Activated B cell treated with CpG ODN at 0.5 μM for 24 hours (primary cell): ENCODE measurements around the gene ICA1. TPM values are rescaled to one million over a fixed set of nuclear protein-coding genes. Genes with fewer than 3 reads are reported as not detected.

ENCODE experiments used
- ATAC-seq: fragments of 200-7000 bp; cut with Tn5 transposase; one replicate; pipeline ENCODE4 v1.10.0; 2021; ENCODE audit warnings: low read depth, mild to moderate bottlenecking, moderate library complexity
- CTCF ChIA-PET: fragments of 350-600 bp; sonication (Branson Sonifier 250); formaldehyde crosslinking; loops from one replicate; lab custom pipeline; 2021; ENCODE audit warnings: antibody characterized with exemption; lab: Charles Lee
- POLR2A ChIA-PET: fragments of 350-600 bp; sonication (Branson Sonifier 250); formaldehyde crosslinking; loops from one replicate; lab custom pipeline; 2021; ENCODE audit warnings: antibody characterized with exemption; lab: Charles Lee
- DNase-seq: peaks from one replicate; pipeline ENCODE4 v3.0.0; 2022
- H3K27ac Mint-ChIP-seq: one replicate; pipeline ENCODE4 v1.8.0; 2020; ENCODE audit warnings: mixed read lengths
- H3K27me3 Mint-ChIP-seq: one replicate; pipeline ENCODE4 v1.8.0; 2021; ENCODE audit warnings: mixed read lengths
- H3K36me3 Mint-ChIP-seq: one replicate; pipeline ENCODE4 v1.8.0; 2021; ENCODE audit warnings: low read depth, mixed read lengths
- H3K4me1 Mint-ChIP-seq: one replicate; pipeline ENCODE4 v1.8.0; 2021; ENCODE audit warnings: mixed read lengths
- H3K4me3 Mint-ChIP-seq: one replicate; pipeline ENCODE4 v1.8.0; 2020; ENCODE audit warnings: mild to moderate bottlenecking, mixed read lengths
- H3K9me3 Mint-ChIP-seq: one replicate; pipeline ENCODE4 v1.8.0; 2020; ENCODE audit warnings: mixed read lengths
- CTCF ChIP-seq: fragments of 200-600 bp; IDR thresholded peaks from one replicate; pipeline ENCODE4 v1.8.0; 2022; ENCODE audit warnings: antibody characterized with exemption, mild to moderate bottlenecking
- intact Hi-C: fragments of 100-400 bp; cut with micrococcal nuclease; formaldehyde crosslinking; loops from one replicate; pipeline ENCODE4 v1.15.1; 2024
- total RNA-seq: library from RNA; stranded (reverse); gene quantifications from 2 replicates; pipeline ENCODE4 v1.2.3, GENCODE V29; 2022

ICA1 gene
- total RNA-seq, 1 donor from 2014 or later = not detected

GRCh38 chr7:8209353-8209752, 52.6 kb downstream of the ICA1 start:
- Mint-ChIP-seq H3K4me1 (no peaks in the 10 kb centered on the region), H3K27ac (no peak overlapping the region), H3K4me3 (no peak overlapping the region), H3K9me3 (no peaks in the 10 kb centered on the region), H3K27me3 (peaks cover 2% of the 10 kb centered on the region), H3K36me3 (no peaks in the 10 kb centered on the region)
- ATAC-seq (no peak), DNase-seq (no peak)
- no peak for TF ChIP-seq CTCF
- CTCF ChIA-PET = no interaction called here
- POLR2A ChIA-PET = no interaction called here
- intact Hi-C loops = no loop called here

- CTCF ChIA-PET = no interaction called here
- H3K36me3 Mint-ChIP-seq = no peaks in the 10 kb centered on the region
- no peak overlapping the region for H3K27ac Mint-ChIP-seq
- intact Hi-C loops = no loop called here
- DNase-seq (no peak), ATAC-seq (no peak)
- H3K27me3 Mint-ChIP-seq = peaks cover 2% of the 10 kb centered on the region
- H3K9me3 Mint-ChIP-seq = no peaks in the 10 kb centered on the region
- H3K4me3 Mint-ChIP-seq = no peak overlapping the region
- no peaks in the 10 kb centered on the region for H3K4me1 Mint-ChIP-seq
- no peak for TF ChIP-seq CTCF
- POLR2A ChIA-PET = no interaction called here
Measured at GRCh38 chr7:8208816-8209215, 53.2 kb downstream of the ICA1 start.

GRCh38 chr7:8206956-8207355, 55.0 kb downstream of the ICA1 start:
- intact Hi-C loops = no loop called here
- H3K27me3 Mint-ChIP-seq = peaks cover 2% of the 10 kb centered on the region
- ChIA-PET CTCF (no interaction called here), POLR2A (no interaction called here)
- H3K36me3 Mint-ChIP-seq = no peaks in the 10 kb centered on the region
- H3K4me3 Mint-ChIP-seq = no peak overlapping the region
- no peaks in the 10 kb centered on the region for H3K9me3 Mint-ChIP-seq
- no peak for ATAC-seq
- no peak for DNase-seq
- no peak for TF ChIP-seq CTCF
- no peaks in the 10 kb centered on the region for H3K4me1 Mint-ChIP-seq
- H3K27ac Mint-ChIP-seq = no peak overlapping the region

GRCh38 chr7:8205537-8205936, 56.4 kb downstream of the ICA1 start:
- Mint-ChIP-seq H3K4me3 (no peak overlapping the region), H3K27ac (no peak overlapping the region), H3K36me3 (no peaks in the 10 kb centered on the region), H3K9me3 (no peaks in the 10 kb centered on the region), H3K27me3 (peaks cover 2% of the 10 kb centered on the region), H3K4me1 (no peaks in the 10 kb centered on the region)
- DNase-seq = no peak
- ChIA-PET CTCF (interaction anchor here (1.5 kb wide), 1 partner anchor 524 kb away, joined by 3 read pairs; no protein-coding TSS in a partner anchor), POLR2A (no interaction called here)
- no peak for ATAC-seq
- no peak for TF ChIP-seq CTCF
- intact Hi-C loops = no loop called here

- H3K4me3 Mint-ChIP-seq = no peak overlapping the region
- H3K27me3 Mint-ChIP-seq = peaks cover 2% of the 10 kb centered on the region
- intact Hi-C loops = no loop called here
- no peak overlapping the region for H3K27ac Mint-ChIP-seq
- no peak for TF ChIP-seq CTCF
- POLR2A ChIA-PET = no interaction called here
- CTCF ChIA-PET = interaction anchor here (1.5 kb wide), 1 partner anchor 524 kb away, joined by 3 read pairs; no protein-coding TSS in a partner anchor
- DNase-seq (no peak), ATAC-seq (no peak)
- no peaks in the 10 kb centered on the region for H3K4me1 Mint-ChIP-seq
- H3K9me3 Mint-ChIP-seq = no peaks in the 10 kb centered on the region
- no peaks in the 10 kb centered on the region for H3K36me3 Mint-ChIP-seq
Measured at GRCh38 chr7:8205031-8205387, 57.0 kb downstream of the ICA1 start.
